GM19455 (cell line): ENCODE results near the gene CDH8.
"Not testable (repeated sequence)": the region's sequence is repeated elsewhere in the genome, so short reads cannot be mapped to it uniquely, and the experiment has no call there.

Experiments used
- ATAC-seq: cut with Tn5 transposase; IDR thresholded peaks from one replicate; pipeline ENCODE4 v1.9.1; 2021; ENCODE audit not compliant: unreplicated experiment

Gene CDH8

GRCh38 chr16:61944004-61944403, 92.2 kb downstream of the CDH8 start:
- ATAC-seq, result no peak

- no peak for ATAC-seq
Observed at GRCh38 chr16:61940611-61941010, 95.6 kb downstream of the CDH8 start.

DNA sequence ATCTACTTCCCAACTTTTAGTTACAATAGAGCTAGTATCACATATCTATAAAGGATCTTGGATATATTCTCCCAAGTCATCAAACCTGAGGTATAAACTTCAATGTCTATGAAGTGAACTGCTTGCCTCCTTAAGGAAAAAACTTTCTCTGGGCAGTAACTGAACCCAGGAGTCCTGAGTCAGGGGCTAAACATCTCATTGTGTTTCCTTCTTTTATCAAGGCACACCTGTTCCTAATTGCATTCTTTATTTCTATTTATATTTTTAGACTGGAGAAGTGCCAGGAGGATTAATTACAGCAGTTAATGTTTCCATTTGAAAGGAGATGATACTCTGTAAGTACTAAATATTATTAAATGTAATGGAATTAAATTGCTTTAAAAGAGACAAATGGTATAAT, 98.6 kb downstream of the CDH8 start:
- no peak for ATAC-seq

- no peak for ATAC-seq
Observed at GRCh38 chr16:61936522-61936921, 99.7 kb downstream of the CDH8 start.

DNA sequence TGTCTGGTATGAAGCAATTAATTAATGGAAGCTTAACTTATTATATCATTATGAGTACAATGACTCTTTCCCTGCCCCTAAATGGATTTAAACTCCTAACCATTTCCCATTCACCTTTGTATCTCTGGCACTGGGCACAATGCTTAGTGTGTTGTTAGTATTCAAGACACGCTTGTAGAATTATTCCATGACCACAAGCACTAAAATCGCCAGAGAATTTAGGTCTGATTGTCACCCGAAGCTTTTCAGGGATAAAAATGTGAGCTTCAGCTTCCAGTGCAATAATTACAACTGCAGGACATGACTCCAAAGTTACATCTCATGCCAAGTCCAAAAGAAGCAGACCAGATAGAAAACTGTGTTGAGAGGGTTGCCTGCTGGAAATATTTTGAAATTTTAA, 101.6 kb downstream of the CDH8 start:
- no peak for ATAC-seq

GRCh38 chr16:61929776-61930175, 106.5 kb downstream of the CDH8 start:
- no peak for ATAC-seq

DNA sequence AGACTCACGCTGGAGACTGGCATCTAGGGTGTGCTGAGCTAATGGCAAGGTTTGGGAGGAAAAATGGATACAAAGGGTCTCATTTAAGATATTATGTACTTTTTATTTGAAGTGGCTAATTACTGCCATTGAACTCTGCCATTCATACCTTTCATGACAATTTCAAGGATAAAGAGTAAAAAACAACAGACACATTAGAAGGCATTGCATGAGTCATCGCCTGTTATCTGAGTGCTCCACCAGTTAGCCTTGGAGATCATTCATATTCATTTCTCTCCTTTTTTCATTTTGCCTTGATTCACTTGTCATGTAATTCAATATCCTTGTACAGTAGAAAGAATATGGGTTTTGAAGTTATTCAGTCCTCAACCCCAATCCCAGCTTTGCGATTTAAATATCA, 109.5 kb downstream of the CDH8 start:
- no peak for ATAC-seq

DNA sequence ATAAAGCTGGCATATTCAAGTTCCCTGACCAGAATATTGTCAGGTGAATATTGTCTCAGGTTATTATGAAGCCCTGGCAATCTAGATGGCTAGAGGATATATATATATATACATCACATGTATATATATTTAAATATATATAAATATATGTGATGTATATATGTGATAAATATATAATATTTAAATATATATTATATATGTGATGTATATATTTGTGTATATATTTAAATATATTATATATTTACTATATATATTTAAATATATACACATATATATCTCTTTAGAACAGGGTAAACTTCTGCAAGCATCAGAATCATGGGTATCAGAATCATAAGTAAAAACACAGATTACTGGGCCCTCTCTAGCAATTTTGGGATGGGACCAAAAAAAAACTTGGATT, 112.6 kb downstream of the CDH8 start:
- no peak for ATAC-seq

GRCh38 chr16:61921373-61921772, 114.9 kb downstream of the CDH8 start:
- ATAC-seq, result no peak

- ATAC-seq, result not testable (repeated sequence)
Observed at GRCh38 chr16:61917865-61918826, 118.1 kb downstream of the CDH8 start.

- ATAC-seq, result no peak
Observed at GRCh38 chr16:61915569-61915968, 120.7 kb downstream of the CDH8 start.

DNA sequence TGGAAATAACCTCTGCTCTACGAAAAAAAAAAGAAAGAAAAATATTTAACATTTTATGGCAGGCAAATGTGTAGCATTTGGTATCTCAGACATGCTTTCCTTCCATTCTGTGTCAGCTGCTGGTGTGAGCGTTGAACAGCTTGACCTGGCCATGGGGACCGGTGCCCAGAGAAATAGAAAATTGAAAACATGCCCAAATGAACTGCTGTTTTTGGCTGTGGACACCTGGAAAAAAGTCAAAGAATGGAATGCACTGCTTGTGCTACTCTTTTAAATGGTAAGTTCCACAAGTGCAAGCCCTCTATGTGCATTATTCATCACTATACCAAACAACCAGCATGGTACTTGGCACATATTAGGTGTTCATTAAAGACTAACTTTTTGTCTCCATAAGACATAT, 127.2 kb downstream of the CDH8 start:
- no peak for ATAC-seq

DNA sequence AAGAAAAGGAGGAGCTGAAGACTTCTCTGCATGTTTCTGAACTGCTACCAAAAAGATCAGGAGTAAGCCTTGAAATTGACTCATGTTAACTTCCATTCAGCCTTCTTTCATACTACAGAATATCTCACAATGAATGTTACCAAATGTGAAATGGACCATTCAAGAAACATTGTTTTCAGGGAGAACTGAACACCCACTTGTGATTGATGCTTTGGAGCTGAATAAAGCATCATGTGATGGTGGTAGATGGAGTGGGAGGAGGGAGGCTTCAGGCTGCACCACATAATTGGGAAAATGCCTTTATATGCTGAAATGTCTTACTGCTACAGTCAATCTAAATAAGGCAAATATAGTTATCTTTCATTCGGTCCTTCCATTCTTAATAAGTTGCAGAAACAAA, 127.8 kb downstream of the CDH8 start:
- no peak for ATAC-seq

DNA sequence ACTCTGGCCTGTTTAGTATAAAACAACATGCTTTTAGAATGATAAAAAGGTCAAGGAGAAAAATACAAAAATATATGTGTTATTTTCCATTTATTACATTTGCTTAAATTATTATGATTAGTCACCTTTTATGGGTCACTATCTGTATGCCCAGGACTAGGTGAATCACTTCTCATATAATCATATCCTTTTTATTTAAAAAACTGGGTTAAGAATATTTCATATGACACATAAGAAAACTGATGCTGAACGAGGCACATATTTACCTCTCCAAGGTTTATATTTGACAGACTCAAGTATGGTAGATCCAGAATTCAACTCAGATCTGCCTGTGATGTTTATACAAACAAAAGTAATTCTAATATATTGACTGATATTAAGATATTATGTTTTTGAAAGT, 134.5 kb downstream of the CDH8 start:
- no peak for ATAC-seq

- ATAC-seq, result no peak
Observed at GRCh38 chr16:61900482-61900881, 135.8 kb downstream of the CDH8 start.

DNA sequence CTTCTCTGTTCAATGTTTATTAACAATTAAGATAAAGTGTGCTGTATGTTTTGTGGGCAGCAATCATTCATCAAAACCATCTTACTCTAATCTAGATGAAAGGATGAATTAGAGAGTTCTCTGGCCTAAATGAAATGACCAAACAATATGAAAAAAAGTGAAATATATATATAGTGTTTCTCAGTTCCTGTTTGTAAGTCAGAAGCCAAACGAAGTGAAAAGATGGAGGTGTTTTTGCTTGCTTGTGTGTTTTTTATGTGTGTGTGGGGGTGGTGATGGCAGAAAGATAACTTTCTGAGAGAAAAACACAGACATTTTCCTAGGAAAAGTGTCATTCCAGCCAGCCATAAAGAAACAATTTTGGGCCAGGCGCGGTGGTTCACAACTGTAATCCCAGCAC, 138.6 kb downstream of the CDH8 start:
- no peak for ATAC-seq

DNA sequence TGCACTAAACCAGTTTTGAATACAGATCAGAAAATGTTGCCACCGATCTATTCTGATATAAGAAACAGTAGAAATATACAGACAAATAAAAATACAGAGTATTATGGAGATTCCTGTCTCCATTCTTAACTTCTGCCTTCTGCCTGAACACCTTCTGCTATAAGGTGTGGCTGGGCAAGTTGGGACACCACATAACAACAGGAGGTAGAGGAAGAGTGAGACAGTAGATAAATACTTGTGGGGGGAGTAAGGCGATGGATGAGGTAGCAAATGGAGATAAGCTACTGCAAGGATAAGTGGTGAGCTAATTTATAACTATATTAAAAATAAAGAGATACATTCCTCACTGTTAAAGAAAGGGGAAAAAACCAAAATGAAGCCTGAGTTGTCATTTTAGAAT, 143.7 kb downstream of the CDH8 start:
- no peak for ATAC-seq

DNA sequence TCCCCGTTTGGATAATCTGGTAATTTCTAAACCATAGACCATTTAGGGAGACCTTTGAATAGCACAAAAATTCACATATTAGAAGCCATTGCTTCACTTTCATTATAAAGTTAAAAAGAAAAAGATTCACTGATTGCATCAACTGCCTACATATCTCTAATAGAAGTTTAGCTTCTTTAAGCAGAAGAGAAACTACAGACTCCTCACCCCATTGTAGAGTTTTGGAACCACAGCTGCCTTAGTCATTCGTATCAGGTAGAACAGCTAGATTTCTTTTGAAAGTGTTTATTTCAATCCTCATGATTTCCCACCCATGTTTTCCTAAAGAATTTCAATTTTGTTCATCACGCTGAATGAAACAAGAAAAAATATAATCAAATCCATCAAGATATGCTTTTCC, 144.8 kb downstream of the CDH8 start:
- ATAC-seq, result no peak

DNA sequence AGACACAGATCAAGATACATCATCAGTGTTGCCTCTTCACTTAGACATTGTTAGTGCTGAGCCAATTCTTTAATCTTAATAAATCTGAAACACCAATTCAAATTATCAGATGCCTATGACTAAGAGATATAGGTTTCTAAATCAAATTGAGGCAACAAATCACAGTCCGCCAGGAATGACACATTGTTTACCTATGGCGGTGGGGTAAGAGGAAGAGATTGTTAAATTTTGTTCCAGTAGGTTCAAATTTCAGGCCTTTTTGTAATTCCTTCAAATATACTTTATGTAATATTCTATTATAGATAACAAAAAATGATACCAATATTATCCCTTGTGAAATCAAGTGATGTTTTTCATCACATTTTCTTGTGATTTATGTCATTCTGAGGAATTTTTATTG, 145.9 kb downstream of the CDH8 start:
- no peak for ATAC-seq

- no peak for ATAC-seq
Observed at GRCh38 chr16:61887903-61888302, 148.3 kb downstream of the CDH8 start.

DNA sequence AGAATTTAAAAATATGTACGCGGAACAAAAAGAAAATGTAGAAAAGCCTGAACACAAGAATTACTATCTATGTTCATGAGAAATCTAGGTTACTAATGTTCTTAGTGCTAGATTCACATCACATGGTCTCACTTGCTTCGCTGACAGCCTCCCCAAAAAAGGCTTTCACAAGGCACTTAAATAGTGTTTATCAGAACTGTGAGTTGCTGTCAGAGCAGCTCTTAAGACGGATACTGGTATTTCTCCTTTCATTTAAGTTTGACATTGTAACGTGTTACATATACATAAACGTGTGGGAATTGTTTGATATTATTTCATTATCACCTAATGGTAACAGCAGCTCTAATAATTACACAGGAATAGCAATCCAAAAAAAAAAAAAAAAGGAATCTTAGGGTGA, 150.9 kb downstream of the CDH8 start:
- no peak for ATAC-seq

DNA sequence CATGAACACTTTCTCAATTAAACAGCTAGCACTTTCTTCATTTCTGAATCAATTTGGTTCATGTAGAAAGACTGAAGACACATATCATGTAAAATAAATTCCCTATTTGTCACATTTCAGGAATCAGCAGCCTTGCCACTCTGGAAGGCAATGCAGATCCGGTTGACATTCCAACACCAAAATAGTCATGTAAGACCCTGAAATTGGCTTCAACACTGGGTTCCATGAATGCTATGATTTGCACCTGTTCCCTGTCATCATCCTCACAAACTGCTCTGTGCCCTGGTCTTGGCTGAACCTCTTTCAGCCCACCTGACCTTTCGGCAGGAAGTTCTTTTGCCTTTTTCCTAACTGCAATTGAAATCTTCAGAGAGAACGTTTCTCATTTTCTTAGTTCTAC, 156.9 kb downstream of the CDH8 start:
- ATAC-seq, result no peak

DNA sequence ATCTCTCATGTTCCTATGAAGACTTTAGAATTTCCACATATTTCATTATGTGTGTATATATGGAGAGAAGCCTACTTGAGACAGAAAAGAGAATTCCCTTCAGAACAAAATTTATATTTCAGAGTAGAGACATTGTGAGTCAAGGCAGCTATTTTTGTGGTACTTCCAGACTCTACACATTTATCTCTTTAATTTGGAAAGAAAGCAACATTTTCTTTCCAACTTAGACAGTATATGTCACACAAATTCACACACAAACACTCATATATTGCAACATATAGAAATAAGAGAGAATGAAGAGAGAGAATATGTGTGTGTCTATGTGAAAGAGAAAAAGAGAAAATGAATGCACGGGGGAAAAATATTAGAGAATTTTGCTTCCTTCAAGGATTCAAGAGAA, 158.8 kb downstream of the CDH8 start:
- ATAC-seq, result no peak
